Keratinocyte (primary cell): ENCODE measurements around the gene CCDC116.

ENCODE experiments used
- CTCF ChIP-seq, 3 experiments: IDR thresholded peaks in 1 of 3; conservative IDR thresholded peaks in 1 of 3; optimal IDR thresholded peaks in 1 of 3; 2 replicates in 2 of 3; 3 replicates in 1 of 3; pipeline versions ENCODE3 to v1.5.1; 2011; ENCODE audit warnings: low read length in 3 of 3, mild to moderate bottlenecking in 3 of 3, moderate library complexity in 2 of 3, control low read depth in 1 of 3, inconsistent platforms in 1 of 3; ENCODE audit not compliant: insufficient read depth in 2 of 3; ENCODE audit errors: extremely low read depth in 1 of 3
- EZH2 ChIP-seq: IDR thresholded peaks from one replicate; pipeline ENCODE4 v1.6.1; 2012; ENCODE audit warnings: inconsistent platforms, mild to moderate bottlenecking, low read length, moderate library complexity

- TF ChIP-seq EZH2 (no peak), CTCF (optimal IDR thresholded peaks at IDR 0.05 in 1 of 3, IDR thresholded peaks at IDR 0.05 in 1 of 3, conservative IDR thresholded peaks at IDR 0.05 in 1 of 3; ENCODE audit: extremely low read depth in 1 of 3, insufficient read depth in 2 of 3, low read length in 3 of 3) (no peak)
Measured at GRCh38 chr22:21669026-21669425, 36.5 kb downstream of the CCDC116 start.
